Hippocampal formation (tissue), 2 donors: ENCODE data around the gene NEK10.
A peak's percentile ranks its signal among the peaks of the same experiment; 100 is the strongest.
"Not testable (repeated sequence)": the region's sequence is repeated elsewhere in the genome, so short reads cannot be mapped to it uniquely, and the experiment has no call there.

ENCODE experiments used
- DNase-seq, 2 donors: peaks; one replicate each; lab custom pipeline; 2025; lab: John Stamatoyannopoulos, UW

Gene NEK10

DNA sequence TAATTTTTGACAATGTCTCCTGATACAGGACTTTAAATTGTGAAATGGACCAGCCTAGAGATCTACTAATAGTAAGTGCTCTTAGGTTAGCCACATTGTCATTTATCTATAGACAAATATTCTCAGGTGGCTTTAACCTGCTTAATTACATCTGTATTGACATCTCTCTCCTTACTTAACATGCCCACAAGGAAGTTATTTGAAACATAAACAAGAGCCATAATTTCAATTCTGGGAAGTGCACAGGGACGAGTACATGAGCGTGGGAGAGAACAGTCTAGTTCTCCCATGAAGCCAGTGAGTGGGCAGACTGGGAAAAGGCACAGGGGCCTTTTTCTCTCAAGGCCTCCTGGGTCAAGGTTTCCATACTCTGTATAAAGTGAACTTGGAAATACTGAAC, 54.2 kb downstream of the NEK10 start:
- DNase-seq = no peak

DNA sequence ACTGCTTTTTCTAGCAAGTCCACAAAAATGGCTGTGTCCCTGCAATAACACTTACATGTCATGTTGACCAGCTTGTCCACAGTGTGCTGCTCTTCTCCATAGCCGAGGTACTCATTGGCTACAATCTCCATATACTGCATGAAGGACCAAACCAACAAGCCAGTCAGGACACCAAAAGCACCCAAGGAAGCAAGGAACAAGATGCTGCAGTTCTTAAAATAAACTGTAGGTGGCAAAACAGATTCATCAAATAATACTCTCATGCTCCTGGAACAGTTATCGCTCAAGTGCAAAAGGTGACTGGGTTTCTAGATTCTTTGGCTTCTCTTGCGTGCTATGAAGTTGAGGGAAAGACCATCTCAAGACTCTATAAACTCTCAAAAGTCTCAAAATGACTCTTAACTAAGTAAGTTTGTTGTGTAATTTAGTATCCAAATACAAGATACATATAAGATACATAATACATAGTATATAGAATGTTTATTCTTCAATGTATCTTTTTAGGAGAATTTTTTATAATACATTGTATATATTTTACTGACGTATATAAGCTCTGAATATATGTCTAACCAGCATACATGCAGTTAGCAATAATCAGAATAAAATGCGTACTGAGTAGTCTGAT, 57.0 kb downstream of the NEK10 start:
- DNase-seq = peak in 1 of 2 donors; percentile 54

DNA sequence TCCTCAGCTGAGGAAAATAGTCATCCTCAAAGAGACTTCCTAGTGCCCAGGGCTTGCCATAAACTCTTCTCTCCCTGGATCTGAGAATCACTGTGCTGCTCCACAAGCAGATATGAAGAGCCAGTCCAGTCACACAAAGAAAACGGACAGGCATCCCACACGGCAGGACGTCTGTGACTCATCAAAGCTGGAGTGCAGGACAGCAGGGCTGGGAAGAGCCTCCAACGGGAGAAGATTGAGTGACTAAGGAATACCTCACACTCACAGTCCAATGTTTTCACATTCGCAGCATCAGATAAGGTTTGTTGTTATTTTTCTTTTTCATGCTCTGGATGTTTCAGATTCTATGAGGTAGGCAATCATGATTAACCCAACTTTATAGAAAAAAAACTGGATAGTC, 57.8 kb downstream of the NEK10 start:
- no peak for DNase-seq

DNA sequence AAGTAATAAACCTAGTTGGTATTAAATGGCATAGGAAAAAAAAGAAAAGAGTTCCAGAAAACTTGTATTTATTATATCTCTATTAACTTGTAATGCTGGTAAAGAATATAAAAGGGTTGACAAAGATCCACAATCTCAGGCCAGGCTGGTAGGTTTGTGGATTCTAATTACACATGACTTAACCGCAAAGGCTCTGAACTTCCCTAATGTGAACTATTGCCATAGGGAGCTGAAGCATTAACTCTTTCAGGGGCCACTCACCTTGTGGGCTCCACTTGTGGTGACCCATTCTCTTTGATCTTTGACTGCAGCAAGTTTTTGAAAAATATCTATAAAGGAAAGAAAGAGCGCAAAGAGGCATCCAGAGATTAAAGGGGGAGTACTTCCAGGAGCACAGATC, 58.5 kb downstream of the NEK10 start:
- no peak for DNase-seq

DNA sequence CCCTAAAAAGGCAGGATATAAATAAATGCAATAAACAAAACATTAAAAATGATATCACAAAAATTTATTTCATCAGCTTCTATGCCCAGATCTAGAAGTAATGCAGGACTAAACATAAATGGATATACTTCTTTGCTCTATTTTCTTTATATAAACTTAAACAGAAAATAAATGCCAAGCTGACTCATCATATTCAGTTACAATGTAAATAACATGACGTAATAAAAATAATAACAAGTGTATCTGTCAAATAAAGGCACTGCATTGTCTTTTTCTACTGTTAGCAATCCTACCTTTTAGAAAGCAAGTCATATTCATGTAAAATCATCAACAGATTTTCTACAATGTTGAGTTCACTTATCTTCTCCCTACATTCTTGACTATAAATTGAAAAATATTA, 61.6 kb downstream of the NEK10 start:
- DNase-seq = no peak

DNA sequence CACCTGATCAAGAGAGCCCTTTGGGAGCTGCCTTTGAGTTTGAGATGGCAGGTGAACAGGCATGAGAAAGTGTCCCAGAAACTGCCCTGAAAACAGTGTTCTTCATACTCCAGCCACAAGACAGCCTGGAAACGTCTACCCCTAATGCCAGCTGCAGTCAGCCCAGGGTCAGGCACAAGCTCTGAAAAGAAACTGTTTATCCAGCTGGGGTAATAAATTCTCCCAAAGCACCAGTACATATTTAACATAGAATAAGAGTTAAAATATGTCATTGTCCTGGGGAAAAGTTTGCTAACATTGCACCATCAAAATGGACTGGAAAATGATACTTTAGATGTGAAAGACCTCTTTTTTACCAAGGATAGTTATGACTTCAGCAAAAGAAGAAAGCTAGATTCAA, 66.3 kb downstream of the NEK10 start:
- DNase-seq = no peak

DNA sequence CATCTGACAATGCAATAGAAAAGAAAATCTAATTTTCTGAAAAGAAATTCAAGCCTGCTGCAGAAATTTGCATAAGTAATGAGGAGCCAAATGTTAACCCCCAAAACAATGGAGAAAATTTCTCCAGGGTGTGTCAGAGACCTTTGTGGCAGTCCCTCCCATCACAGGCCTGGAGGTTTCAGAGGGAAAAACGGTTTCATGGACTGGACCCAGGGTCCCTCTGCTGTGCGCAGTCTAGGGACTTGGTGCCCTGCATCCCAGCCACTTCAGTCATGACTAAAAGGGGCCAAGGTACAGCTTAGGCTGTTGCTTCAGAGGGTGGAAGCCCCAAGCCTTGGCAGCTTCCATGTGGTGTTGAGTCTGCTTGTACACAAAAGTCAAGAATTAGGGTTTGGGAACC, 70.2 kb downstream of the NEK10 start:
- not testable (repeated sequence) for DNase-seq

DNA sequence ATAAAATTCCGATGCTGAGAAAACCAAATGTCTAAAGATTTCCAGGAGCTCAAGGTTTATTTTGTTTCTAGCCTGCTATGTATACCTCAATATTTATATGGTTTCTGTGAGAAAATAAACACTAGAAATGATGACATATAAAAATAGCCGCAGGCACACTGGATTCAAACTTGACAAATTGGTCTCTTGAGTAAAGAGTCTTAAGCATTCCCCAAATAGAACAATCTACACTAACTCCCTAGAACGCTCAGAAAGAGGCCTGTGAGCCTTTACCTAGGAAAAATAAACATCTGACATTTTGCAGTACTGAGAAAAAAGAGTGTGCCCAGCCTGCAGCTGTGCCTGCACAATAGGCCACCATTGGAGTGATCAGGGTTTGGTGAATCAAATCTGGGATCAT, 75.2 kb downstream of the NEK10 start:
- DNase-seq = no peak

DNA sequence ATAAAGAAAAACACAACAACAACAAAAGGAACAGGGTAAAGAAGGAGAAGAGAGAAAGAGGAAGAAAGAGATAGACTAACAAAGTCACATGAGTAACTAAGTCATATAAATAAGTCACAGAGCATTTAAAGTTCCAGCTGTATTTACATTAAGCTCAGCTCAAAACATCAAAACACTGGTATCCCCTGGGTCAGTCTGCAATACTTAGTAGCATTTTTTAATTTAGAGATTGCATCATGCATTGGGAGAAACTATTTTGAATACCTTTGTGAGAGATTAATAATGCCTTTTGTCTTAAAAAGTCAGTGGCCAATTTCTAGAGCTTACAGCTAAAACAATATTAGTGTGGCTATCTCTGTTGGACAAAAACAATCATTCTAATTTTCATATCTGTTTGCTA, 78.4 kb downstream of the NEK10 start:
- DNase-seq = no peak

DNA sequence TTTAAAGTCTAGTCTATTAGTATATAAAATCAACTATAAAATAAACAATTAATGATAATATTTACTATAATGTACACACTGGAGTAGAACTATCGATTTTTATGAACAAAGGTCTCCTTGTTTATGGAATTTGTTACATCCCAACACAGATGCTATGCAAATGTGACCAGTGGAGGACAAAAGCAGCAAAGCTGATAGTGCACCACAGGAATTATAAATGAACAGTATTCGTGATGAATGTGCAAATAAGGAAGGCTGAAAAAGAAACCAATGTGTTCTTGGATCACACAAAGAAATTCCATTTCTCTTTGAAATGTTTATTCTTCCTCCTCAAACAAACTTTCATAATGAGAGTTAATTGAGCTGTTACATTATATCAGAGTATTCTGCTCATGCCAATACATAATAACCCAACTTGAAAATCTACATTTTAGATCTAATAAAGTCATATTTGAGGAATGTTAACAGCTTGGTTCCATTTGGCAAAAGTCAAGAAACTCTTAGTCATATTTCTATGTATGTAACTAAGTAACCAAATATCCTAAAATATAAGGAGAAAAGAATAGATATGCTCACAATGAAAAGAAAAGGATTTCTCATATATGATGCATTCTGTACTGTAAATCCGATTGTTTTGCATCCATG, 79.3 kb downstream of the NEK10 start:
- DNase-seq = no peak

DNA sequence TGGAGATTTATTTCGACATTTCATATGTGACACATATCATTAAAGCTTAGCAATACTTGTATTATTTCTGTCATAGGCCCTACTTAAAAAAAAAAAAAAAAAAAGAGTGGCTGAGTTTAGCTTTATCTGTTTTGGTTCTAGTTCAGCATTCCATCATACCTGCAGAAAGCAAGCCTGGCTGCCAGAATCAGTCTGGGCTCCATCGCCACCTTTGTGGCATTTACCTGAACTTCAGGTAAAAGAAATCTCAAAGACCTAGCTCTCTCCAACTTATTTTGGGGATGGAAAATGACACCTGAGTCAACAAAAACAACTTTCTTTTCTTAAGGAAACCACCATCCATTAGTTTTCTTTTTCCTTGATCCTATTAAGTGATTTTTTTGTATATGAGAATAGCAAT, 82.1 kb downstream of the NEK10 start:
- DNase-seq = no peak

DNA sequence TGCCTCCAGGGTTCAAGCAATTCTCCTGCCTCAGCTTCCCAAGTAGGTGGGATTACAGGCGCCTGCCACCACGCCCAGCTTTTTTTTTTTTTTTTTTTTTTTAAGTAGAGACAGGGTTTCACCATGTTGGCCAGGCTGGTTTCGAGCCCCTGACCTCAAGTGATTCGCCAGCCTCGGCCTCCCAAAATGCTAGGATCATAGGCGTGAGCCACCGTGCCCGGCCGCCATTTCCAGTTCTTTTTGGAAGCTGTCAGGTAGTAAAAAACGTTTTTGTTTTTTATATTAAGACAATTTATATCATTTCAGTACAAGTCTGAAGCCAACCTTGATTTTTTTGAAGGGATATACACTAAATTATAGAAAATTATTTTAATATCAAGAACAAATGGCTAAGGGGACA, 82.7 kb downstream of the NEK10 start:
- DNase-seq = not testable (repeated sequence)

DNA sequence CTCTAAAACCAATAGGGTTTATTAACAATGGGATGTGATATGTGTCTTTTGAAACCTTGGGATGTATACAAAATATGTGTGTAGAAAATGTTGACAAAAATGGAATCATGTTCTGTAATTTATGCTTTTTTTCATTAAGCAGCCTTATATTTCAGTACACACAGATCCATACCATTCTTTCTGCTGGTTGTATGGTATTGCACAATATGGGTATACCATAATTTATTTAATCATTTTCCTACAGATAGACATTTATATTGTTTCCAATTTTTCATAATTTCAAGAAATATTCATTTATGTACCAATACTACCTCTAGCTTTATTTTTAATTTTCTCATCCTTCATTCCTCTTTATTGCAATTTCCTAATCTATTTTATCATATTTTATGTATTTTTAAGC, 83.5 kb downstream of the NEK10 start:
- DNase-seq = no peak

DNA sequence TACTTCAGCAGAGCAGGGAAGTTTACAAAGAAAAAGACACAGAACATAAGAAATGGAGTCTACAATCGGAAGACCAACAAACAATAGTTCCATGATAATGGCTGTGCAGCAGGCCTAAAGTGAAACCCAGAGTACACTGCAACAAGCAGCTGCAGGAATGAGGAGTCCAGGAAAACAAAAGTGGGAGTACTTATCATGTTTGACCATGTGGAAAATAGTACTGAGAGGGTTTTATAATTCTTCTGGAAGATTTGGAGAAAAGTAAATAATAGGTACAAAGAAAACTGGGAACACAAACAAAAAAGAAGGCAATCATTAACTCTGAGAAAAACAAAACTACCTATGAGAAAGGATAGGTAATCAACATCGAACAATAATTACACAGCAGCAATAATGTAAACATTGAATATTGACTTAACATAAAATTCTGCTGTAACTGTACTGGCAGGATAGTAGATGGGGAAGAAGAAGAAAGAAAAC, 87.5 kb downstream of the NEK10 start:
- no peak for DNase-seq

DNA sequence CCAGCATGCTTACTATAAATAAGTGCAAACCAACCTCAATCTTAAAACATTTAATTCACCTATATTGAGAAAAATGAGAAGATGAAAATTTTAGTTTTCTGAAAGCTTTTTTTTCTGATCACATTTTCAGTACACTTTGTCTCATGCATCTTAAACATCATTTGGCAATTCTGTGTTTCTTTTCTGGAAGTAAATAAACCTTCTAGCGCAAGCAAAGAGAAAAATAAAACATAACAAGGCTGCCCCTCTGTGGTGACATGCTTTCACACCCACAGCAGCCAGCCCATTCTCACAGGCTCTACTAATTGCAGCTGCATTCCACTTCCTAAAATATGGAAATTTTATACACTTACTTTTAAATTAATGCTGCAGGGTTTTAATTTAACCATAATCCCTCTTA, 90.1 kb downstream of the NEK10 start:
- DNase-seq = peak; percentile 1 to 59

DNA sequence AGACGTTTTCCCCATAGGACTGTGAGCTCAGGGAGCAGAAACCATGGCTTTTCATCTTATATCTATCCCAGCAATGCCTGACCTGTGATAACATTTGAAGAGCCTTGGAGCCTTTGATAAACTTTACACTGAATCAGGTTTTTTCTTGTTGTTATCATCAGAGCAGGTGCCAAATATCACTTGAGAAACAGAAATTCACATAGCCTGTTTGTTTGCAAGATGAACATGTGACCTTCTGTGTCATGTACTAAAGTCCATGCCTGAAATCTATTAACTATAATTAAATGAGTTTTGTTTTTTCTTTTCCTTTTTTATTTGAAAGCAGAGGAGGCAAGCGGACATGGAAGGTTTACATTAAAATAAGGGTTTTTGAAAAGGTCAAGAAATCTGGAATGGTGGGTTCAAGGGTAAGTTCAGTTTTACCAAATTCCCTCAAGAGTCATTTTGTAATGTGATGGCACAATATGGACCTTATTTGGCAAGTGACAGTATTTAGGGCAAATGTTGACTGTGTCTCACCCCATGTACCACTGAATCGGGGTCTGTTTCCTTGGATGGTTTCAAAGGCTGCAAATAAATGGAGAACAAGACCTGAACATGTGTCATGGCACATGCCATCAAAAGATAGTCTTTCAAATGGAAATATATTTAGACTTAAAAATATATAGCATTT, 90.7 kb downstream of the NEK10 start:
- DNase-seq = no peak

DNA sequence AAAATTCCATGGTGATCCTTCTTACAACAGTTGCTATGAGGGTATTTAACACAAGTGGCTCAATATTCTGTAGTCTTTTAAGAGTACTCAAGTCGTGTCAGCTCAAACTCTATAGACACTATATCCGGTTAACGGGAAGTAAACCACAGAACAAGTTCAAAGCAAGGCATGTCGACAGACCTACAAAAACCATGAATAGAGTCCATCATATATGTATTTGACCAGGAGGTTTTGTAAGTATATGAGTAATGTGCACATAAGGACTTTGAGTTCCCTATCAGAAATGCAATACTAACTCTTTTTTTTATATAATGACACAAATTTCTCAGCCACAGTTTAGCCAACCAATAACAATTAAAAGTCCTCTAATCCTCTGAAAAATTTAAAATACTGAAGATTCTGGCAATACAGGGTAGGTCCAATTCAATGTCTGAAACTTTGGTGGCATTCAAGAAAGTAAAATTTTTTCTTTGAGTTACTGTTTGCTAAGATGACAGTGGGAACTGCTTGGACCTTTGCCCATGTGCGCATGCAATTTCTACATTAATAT, 93.7 kb downstream of the NEK10 start:
- DNase-seq = no peak

DNA sequence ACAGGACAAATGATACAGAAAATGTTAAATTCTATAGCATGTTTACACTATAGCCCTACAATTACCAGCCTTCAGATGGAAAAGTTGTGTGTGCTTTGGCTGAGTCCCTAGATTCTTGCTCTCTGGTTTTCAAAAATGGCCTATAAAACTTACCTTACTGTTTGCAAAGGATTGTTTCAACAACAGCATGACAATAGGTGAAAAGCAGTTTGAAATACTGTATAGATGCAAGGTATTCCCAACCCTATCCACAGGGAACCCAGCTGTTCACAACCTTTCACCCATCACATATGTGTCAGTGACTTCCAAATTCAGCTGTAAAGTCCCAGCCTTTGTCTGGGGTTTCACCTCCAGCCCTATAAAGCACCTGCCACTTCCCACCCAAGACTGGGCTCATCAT, 97.3 kb downstream of the NEK10 start:
- DNase-seq = no peak

DNA sequence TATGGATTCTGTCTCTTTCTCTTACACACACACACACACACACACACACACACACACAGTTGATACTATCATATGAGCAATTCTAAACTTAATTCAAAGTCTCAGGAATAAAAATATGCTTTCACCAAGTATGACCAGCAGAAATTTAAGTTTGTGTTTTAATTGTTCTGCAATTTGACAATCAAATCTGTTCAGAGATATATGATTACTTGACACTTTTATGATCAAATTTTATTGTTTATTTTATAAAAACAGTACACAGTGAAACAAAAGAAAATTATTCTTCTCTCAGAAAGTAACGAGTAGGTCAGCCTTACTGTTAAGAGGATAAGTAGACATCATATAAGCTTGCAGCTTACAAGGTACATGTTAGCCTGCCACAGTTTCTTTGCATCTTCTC, 114.3 kb downstream of the NEK10 start:
- no peak for DNase-seq

DNA sequence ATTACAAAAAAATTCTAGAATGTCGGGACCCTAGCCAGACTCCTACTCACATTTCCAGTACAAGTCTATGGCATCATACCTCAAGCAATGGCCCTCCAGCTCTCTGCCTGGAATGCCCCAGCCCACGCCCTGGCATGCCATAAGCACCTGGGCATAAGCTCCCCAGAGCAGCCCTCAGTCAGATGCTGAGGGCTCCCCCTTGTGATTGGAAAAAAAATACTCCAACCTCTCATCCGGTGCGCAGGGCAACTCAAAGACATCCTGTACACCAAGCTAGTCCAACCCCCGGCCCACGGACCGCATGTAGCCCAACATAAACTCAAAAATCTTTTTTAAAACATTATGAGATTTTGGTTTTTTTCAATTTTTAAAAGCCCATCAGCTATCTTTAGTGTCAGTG, 115.4 kb downstream of the NEK10 start:
- no peak for DNase-seq

DNA sequence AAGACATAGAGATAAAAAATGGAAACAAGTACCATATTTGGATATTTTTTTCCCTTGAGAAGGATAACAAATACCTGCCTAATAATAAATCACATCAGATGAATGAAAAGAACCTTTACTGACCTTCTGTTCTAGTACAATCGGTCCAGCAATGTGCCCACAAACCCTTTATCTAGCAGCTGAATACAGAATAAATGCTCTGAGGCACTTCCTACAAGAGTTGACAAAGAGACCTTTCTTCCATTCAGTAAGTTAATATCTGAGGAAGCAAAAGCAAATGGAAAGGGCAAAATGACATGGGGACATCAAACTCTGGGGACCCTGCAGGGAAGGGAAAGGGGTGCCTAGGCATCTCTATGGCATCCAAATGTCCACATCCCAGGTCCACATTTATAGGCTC, 115.8 kb downstream of the NEK10 start:
- no peak for DNase-seq

DNA sequence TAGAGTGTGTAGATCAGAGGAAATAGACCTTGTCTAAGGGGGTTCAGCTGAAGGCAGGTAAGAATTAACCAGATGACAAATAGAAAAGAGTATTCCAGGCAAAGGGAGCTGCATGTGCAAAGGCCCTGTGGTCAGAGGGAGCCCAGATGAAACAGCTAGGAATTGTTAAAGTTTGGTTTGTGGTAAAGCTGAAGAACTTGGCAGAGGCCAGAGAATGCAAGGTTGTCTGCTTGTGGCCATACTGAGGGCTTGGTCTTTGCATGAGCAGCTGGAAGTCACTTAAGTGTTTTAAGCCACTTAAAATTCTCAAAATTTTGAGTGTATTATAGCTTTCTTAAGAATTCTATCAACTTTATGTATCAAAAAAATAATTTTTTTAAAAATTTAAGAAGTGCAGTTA, 116.5 kb downstream of the NEK10 start:
- DNase-seq = no peak

DNA sequence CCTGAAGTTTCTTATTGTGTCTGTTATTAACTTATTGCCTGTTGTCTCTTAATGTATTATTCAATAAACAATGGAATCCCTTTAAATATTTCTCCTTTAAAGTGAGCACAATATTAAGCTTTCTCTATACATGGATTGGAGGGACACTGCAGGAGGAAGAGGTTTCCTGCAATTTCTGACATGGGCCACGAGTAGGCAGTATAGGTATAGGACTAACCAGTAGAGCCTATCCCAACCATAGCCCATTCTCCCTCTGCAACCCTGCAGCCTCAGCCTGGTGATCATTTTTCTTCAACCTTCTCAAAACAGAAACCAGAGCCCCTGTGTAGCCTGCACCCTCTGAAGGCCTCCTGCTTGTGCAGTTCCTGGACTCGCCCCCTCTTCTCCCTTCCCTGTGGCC, 124.8 kb downstream of the NEK10 start:
- no peak for DNase-seq
